ENCODE data around the gene CACNB4. TPM values are rescaled to one million over a fixed set of nuclear protein-coding genes. Genes with fewer than 3 reads are reported as not detected.

The CACNB4 gene
- total RNA-seq, 2 experiments from 2014 or later: 0.14 to 0.20 TPM

- no peak for ATAC-seq (ENCODE audit: poor library complexity)
These were observed 215.9 kb downstream of the CACNB4 start for GRCh38 chr2:151882786-151883445.

GRCh38 chr2:151881342-151881741 is 217.5 kb downstream of the CACNB4 start:
- no peak overlapping the region for H3K4me3 Mint-ChIP-seq
- no peak for ATAC-seq (ENCODE audit: poor library complexity)
- H3K36me3 Mint-ChIP-seq (ENCODE audit: low read depth): no peaks in the 10 kb centered on the region
- no peaks in the 10 kb centered on the region for H3K4me1 Mint-ChIP-seq (ENCODE audit: low read depth)
- Histone ChIP-seq H3K27me3 (ENCODE audit: control insufficient read depth in 1 of 2, insufficient read depth in 2 of 2, low read length in 2 of 2) (no peaks in the 10 kb centered on the region), H3K36me3 (ENCODE audit: insufficient read depth, low read length) (no peaks in the 10 kb centered on the region), H3K4me3 (ENCODE audit: low read length) (no peak overlapping the region), H3K4me1 (ENCODE audit: insufficient read depth, low read length) (no peaks in the 10 kb centered on the region), H3K27ac (ENCODE audit: low read depth in 1 of 2, low read length in 2 of 2) (no peak overlapping the region), H3K9me3 (ENCODE audit: control insufficient read depth in 1 of 2, insufficient read depth in 1 of 2, low read length in 2 of 2) (no peaks in the 10 kb centered on the region)
- no peak for DNase-seq
- ChIA-PET CTCF (interaction anchor here (0.6 kb wide), 1 partner anchor 70 kb away, joined by 3 read pairs; no protein-coding TSS in a partner anchor), POLR2A (no interaction called here)
- no peak overlapping the region for H3K27ac Mint-ChIP-seq
- no peak for TF ChIP-seq CTCF (IDR thresholded peaks at IDR 0.05)
- no peaks in the 10 kb centered on the region for H3K27me3 Mint-ChIP-seq
- H3K9me3 Mint-ChIP-seq: no peaks in the 10 kb centered on the region
- intact Hi-C loops (cut with DNase I, micrococcal nuclease): no loop called here

More at GRCh38 chr2:151882786-151883445, 215.9 kb downstream of the CACNB4 start:
- H3K4me1 Mint-ChIP-seq (ENCODE audit: low read depth): no peaks in the 10 kb centered on the region
- CTCF ChIA-PET: interaction anchor here (0.6 kb wide), 1 partner anchor 41 kb away, joined by 4 read pairs; no protein-coding TSS in a partner anchor
- no peak overlapping the region for H3K4me3 Mint-ChIP-seq
- H3K36me3 Mint-ChIP-seq (ENCODE audit: low read depth): no peaks in the 10 kb centered on the region
- H3K4me3 ChIP-seq (ENCODE audit: low read length): no peak overlapping the region
- no peaks in the 10 kb centered on the region for H3K27me3 ChIP-seq (ENCODE audit: control insufficient read depth in 1 of 2, insufficient read depth in 2 of 2, low read length in 2 of 2)
- intact Hi-C loops (cut with DNase I, micrococcal nuclease): no loop called here
- H3K27me3 Mint-ChIP-seq: no peaks in the 10 kb centered on the region
- no peaks in the 10 kb centered on the region for H3K4me1 ChIP-seq (ENCODE audit: insufficient read depth, low read length)
- no peaks in the 10 kb centered on the region for H3K36me3 ChIP-seq (ENCODE audit: insufficient read depth, low read length)
- DNase-seq: no peak
- no peak for TF ChIP-seq CTCF (IDR thresholded peaks at IDR 0.05)
- H3K27ac ChIP-seq (ENCODE audit: low read depth in 1 of 2, low read length in 2 of 2): no peak overlapping the region
- POLR2A ChIA-PET: no interaction called here
- H3K9me3 Mint-ChIP-seq: no peaks in the 10 kb centered on the region
- no peak overlapping the region for H3K27ac Mint-ChIP-seq
- H3K9me3 ChIP-seq (ENCODE audit: control insufficient read depth in 1 of 2, insufficient read depth in 1 of 2, low read length in 2 of 2): no peaks in the 10 kb centered on the region

DNA sequence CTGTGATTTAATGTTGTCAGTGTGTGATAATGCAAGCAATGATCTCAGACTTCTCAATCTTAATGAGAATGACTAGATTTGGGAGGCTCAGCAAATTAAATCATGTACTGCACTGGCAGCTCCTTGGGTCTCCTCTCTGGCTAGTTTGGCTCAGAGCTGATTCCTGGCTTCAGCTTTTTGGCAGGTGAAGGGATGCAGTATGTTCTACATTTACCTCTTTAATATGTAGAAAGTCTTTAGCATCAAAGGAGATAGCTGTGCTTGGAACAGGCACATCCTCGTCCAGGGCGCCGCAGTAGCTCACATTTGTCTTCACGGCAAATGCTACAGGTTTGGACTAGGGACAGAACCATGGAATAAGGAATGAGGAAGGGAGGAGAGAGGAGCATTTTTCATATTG is 218.3 kb downstream of the CACNB4 start:
- no peak overlapping the region for H3K27ac ChIP-seq (ENCODE audit: low read depth in 1 of 2, low read length in 2 of 2)
- no peaks in the 10 kb centered on the region for H3K9me3 Mint-ChIP-seq
- H3K36me3 Mint-ChIP-seq (ENCODE audit: low read depth): no peaks in the 10 kb centered on the region
- no peaks in the 10 kb centered on the region for H3K36me3 ChIP-seq (ENCODE audit: insufficient read depth, low read length)
- TF ChIP-seq CTCF (IDR thresholded peaks at IDR 0.05): no peak
- H3K4me3 Mint-ChIP-seq: no peak overlapping the region
- no peaks in the 10 kb centered on the region for H3K27me3 ChIP-seq (ENCODE audit: control insufficient read depth in 1 of 2, insufficient read depth in 2 of 2, low read length in 2 of 2)
- H3K4me3 ChIP-seq (ENCODE audit: low read length): no peak overlapping the region
- no peak overlapping the region for H3K27ac Mint-ChIP-seq
- no peaks in the 10 kb centered on the region for H3K4me1 ChIP-seq (ENCODE audit: insufficient read depth, low read length)
- no peaks in the 10 kb centered on the region for H3K27me3 Mint-ChIP-seq
- H3K9me3 ChIP-seq (ENCODE audit: control insufficient read depth in 1 of 2, insufficient read depth in 1 of 2, low read length in 2 of 2): no peaks in the 10 kb centered on the region
- DNase-seq (no peak), ATAC-seq (ENCODE audit: poor library complexity) (no peak)
- POLR2A ChIA-PET: no interaction called here
- CTCF ChIA-PET: interaction anchor here (0.6 kb wide), 1 partner anchor 70 kb away, joined by 3 read pairs; no protein-coding TSS in a partner anchor
- intact Hi-C loops (cut with DNase I, micrococcal nuclease): no loop called here
- no peaks in the 10 kb centered on the region for H3K4me1 Mint-ChIP-seq (ENCODE audit: low read depth)

Data from CD4-positive, alpha-beta T cell (primary cell).